A673 (cell line): ENCODE data around the gene TRIM8. TPM values are rescaled to one million over a fixed set of nuclear protein-coding genes. Genes with fewer than 3 reads are reported as not detected.
A peak's percentile ranks its signal among the peaks of the same experiment; 100 is the strongest.

Experiments
- BruUV-seq: library from RNA; stranded (reverse); fragments of 400-500 nt; replicated peaks from 2 replicates; lab custom pipeline; 2021; lab: Mats Ljungman, UMichigan
- CTCF ChIA-PET: fragments of 300-600 bp; sonication (Branson Sonifier 250); formaldehyde crosslinking; loops from one replicate; lab custom pipeline; 2022; ENCODE audit warnings: antibody characterized with exemption; lab: Charles Lee
- POLR2A ChIA-PET: fragments of 300-600 bp; sonication (Branson Sonifier 250); formaldehyde crosslinking; loops from one replicate; lab custom pipeline; 2022; ENCODE audit warnings: antibody characterized with exemption; ENCODE audit not compliant: low non-redundant PET; lab: Charles Lee
- DNase-seq: peaks from one replicate; pipeline ENCODE4 v3.0.0-alpha.2; 2015; ENCODE audit warnings: low spot score
- H3K27ac ChIP-seq: fragments of 200-600 bp; sonication (generic); 2 replicates; pipeline ENCODE4 v1.5.1; 2016; ENCODE audit warnings: mixed run types, low read depth, mild to moderate bottlenecking, mixed read lengths, antibody characterized with exemption, low read length; ENCODE audit not compliant: poor library complexity, severe bottlenecking
- H3K27me3 ChIP-seq: fragments of 200-600 bp; sonication (generic); replicated peaks from 2 replicates; pipeline ENCODE4 v1.6.1; 2017; ENCODE audit warnings: mixed run types, low read depth, mild to moderate bottlenecking, mixed read lengths, antibody characterized with exemption, low read length; ENCODE audit not compliant: insufficient read depth, poor library complexity
- H3K36me3 ChIP-seq: fragments of 200-600 bp; sonication (generic); 2 replicates; pipeline ENCODE4 v1.6.1; 2016; ENCODE audit warnings: mixed run types, mild to moderate bottlenecking, mixed read lengths, antibody characterized with exemption, low read length; ENCODE audit not compliant: insufficient read depth, poor library complexity, severe bottlenecking
- H3K4me1 ChIP-seq: fragments of 200-600 bp; sonication (generic); 2 replicates; pipeline ENCODE4 v1.6.1; 2017; ENCODE audit warnings: mixed run types, mild to moderate bottlenecking, mixed read lengths, antibody characterized with exemption, low read length; ENCODE audit not compliant: insufficient read depth, poor library complexity, severe bottlenecking
- H3K4me3 ChIP-seq: fragments of 200-600 bp; sonication (generic); 2 replicates; pipeline ENCODE4 v1.5.1; 2016; ENCODE audit warnings: low read depth, mixed run types, mild to moderate bottlenecking, mixed read lengths, low read length; ENCODE audit not compliant: poor library complexity, severe bottlenecking
- H3K9me3 ChIP-seq: fragments of 200-600 bp; sonication (generic); 2 replicates; pipeline ENCODE4 v1.6.1; 2016; ENCODE audit warnings: mixed run types, low read depth, mild to moderate bottlenecking, mixed read lengths, antibody characterized with exemption, low read length; ENCODE audit not compliant: poor library complexity, severe bottlenecking
- CTCF ChIP-seq: fragments of 300-800, 200-600 bp; sonication (generic); conservative IDR thresholded peaks from 2 replicates; pipeline ENCODE4 v1.5.1; 2017; ENCODE audit warnings: low read depth, mild to moderate bottlenecking, antibody characterized with exemption, low read length, moderate library complexity, mixed read lengths
- EZH2 ChIP-seq: fragments of 200-600 bp; sonication (generic); IDR thresholded peaks from 2 replicates; pipeline ENCODE4 v1.6.1; 2017; ENCODE audit warnings: borderline replicate concordance, low read depth, mild to moderate bottlenecking, mixed read lengths, antibody characterized with exemption, low read length; ENCODE audit not compliant: poor library complexity, severe bottlenecking
- intact Hi-C: fragments of 100-400 bp; cut with micrococcal nuclease; formaldehyde crosslinking; loops from one replicate; pipeline ENCODE4 v1.10.0; 2022; ENCODE audit not compliant: unreplicated experiment
- total RNA-seq: library from RNA; stranded (reverse); gene quantifications from 2 replicates; pipeline ENCODE4 v1.2.3, GENCODE V29; 2021

Gene TRIM8
- total RNA-seq, 1 experiment from 2014 or later: 29.4 TPM

DNA sequence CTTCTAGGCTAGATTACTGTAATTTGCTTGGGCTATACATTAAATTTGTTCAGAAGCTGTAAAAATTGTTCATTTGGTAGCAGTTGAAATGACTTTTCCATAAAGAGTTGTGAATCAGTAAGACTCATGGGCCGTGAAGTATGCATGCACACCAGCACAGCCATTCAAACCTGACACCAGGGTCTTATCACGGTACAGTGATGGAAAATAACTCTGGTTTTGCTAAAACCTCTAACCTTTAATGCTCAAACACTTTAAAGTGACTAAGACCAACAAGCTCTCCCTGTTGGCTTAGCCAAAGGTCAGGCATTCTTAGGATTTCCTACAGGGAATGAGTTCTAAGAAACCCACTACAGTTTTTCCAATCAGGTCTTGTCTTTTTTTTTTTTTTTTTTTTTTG lies 58.5 kb downstream of the TRIM8 start:
- H3K4me3 ChIP-seq: no peak overlapping the region
- ChIA-PET POLR2A (no interaction called here), CTCF (no interaction called here)
- DNase-seq: no peak
- no peak for TF ChIP-seq CTCF
- TF ChIP-seq EZH2: no peak
- peak overlapping the region; percentile 0 for H3K27ac ChIP-seq
- peaks cover 6% of the 10 kb centered on the region for H3K4me1 ChIP-seq
- intact Hi-C loops: no loop called here
- no TSS peak for BruUV-seq
- peaks cover 21% of the 10 kb centered on the region for H3K36me3 ChIP-seq
- no peaks in the 10 kb centered on the region for H3K27me3 ChIP-seq
- H3K9me3 ChIP-seq: no peaks in the 10 kb centered on the region

DNA sequence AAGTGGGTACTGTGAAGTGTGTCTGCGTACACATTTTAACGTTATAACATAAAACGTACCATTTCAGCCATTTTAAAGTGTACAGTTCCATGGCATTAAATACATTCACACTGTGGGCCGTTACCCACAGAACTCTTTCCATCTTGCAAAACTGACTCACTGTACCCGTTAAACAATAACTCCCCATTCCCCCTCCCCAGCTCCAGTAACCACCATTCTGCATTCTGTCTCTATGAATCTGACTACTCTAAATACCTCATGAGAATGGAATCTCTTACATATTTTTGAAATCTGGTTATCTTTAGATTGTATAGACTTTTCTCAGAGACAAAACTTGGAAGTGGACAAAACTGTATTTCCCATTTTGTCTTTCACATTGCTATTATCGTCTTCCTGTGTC lies 60.6 kb downstream of the TRIM8 start:
- H3K36me3 ChIP-seq: peaks cover 3% of the 10 kb centered on the region
- no peak overlapping the region for H3K27ac ChIP-seq
- CTCF ChIA-PET: no interaction called here
- POLR2A ChIA-PET: no interaction called here
- no peaks in the 10 kb centered on the region for H3K27me3 ChIP-seq
- intact Hi-C loops: no loop called here
- H3K4me3 ChIP-seq: no peak overlapping the region
- peaks cover 6% of the 10 kb centered on the region for H3K4me1 ChIP-seq
- BruUV-seq: no TSS peak
- no peak for DNase-seq
- TF ChIP-seq EZH2 (no peak), CTCF (no peak)
- no peaks in the 10 kb centered on the region for H3K9me3 ChIP-seq

DNA sequence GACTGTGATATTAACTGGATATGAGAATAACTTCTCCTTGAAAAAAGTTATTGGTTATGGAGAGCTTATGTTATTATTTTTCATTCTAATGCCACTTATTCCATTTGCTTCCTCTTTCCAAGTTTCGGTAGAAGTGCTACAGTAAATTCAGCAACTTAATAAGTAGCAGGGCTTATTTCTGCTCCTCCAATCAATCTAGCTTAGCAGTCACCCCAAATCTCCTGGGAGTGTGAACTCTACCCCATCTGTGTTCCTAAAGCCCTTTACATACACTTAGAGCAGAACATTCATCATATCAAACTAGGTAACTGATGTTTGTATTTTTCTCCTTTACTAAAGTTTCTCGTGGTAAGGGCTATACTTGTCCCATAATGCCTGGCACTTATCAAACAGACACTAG lies 61.3 kb downstream of the TRIM8 start:
- DNase-seq: no peak
- Histone ChIP-seq H3K4me3 (no peak overlapping the region), H3K27ac (no peak overlapping the region), H3K4me1 (peaks cover 12% of the 10 kb centered on the region), H3K9me3 (no peaks in the 10 kb centered on the region), H3K36me3 (peaks cover 3% of the 10 kb centered on the region), H3K27me3 (no peaks in the 10 kb centered on the region)
- BruUV-seq: no TSS peak
- intact Hi-C loops: no loop called here
- ChIA-PET CTCF (no interaction called here), POLR2A (interaction anchor here (0.5 kb wide), 1 partner anchor 17 kb away, joined by 18 read pairs; no protein-coding TSS in a partner anchor)
- TF ChIP-seq EZH2: no peak
- no peak for TF ChIP-seq CTCF

Other genes starting within 250 kb of the TRIM8 start
- 29.8 and 33.2 TPM in 2 replicates for gene NFKB2, start 248.8 kb upstream of the TRIM8 start, total RNA-seq
- gene PSD, start 225.7 kb upstream of the TRIM8 start, total RNA-seq: 5.8 and 7.3 TPM in 2 replicates
- 8.9 and 11.6 TPM in 2 replicates for gene FBXL15, start 223.6 kb upstream of the TRIM8 start, total RNA-seq
- gene CUEDC2, start 211.9 kb upstream of the TRIM8 start, total RNA-seq: 63.7 and 72.1 TPM in 2 replicates
- 0.42 TPM in 1 of 2 replicates, not detected in the other for gene C10orf95, start 192.9 kb upstream of the TRIM8 start, total RNA-seq
- 128 and 130 TPM in 2 replicates for gene ACTR1A, start 141.8 kb upstream of the TRIM8 start, total RNA-seq
- 20.5 and 23.3 TPM in 2 replicates for gene SUFU, start 140.5 kb upstream of the TRIM8 start, total RNA-seq
- gene ARL3, start 69.9 kb downstream of the TRIM8 start, total RNA-seq: 14.9 and 17.2 TPM in 2 replicates
- gene SFXN2, start 70.2 kb downstream of the TRIM8 start, total RNA-seq: 19.5 and 24.6 TPM in 2 replicates
- 20.0 and 20.3 TPM in 2 replicates for gene WBP1L, start 99.5 kb downstream of the TRIM8 start, total RNA-seq
- not detected in 2 replicates for gene CYP17A1, start 192.9 kb downstream of the TRIM8 start, total RNA-seq
- 8.2 and 11.1 TPM in 2 replicates for gene BORCS7, start 209.8 kb downstream of the TRIM8 start, total RNA-seq
- gene AS3MT, start 225.0 kb downstream of the TRIM8 start, total RNA-seq: 4.8 and 5.2 TPM in 2 replicates